Transverse colon (tissue), 4 donors: ENCODE data around the gene STAT3.

Experiments
- CTCF ChIP-seq, 5 experiments: fragments of 200-600 bp in 3 of 5; fragments of 450-650 bp in 2 of 5; sonication (generic) in 3 of 5; IDR thresholded peaks; 1 replicate in 2 of 5; 2 replicates in 3 of 5; pipeline ENCODE4 v1.5.1; 2016 to 2017; ENCODE audit warnings: antibody characterized with exemption in 5 of 5, inconsistent platforms in 3 of 5, mild to moderate bottlenecking in 2 of 5, moderate library complexity in 1 of 5
- EP300 ChIP-seq: sonication (generic); formaldehyde crosslinking; IDR thresholded peaks from one replicate; pipeline ENCODE4 v1.6.1; 2017; ENCODE audit warnings: antibody characterized with exemption, low read depth
- POLR2A ChIP-seq: fragments of 450-650 bp; IDR thresholded peaks from one replicate; pipeline ENCODE4 v1.6.1; 2016; ENCODE audit warnings: antibody characterized with exemption, mild to moderate bottlenecking, moderate library complexity
- POLR2AphosphoS5 ChIP-seq, 3 donors: sonication (generic); formaldehyde crosslinking; IDR thresholded peaks; one replicate each; pipeline ENCODE4 v1.6.1; 2016; ENCODE audit warnings: antibody characterized with exemption in 3 of 3

- TF ChIP-seq CTCF (IDR thresholded peaks at IDR 0.05) (no peak), EP300 (no peak), POLR2A (no peak), POLR2AphosphoS5 (IDR thresholded peaks at IDR 0.05) (no peak)
Observed at GRCh38 chr17:42394838-42395237, 6.6 kb upstream of the STAT3 start.
